Breast epithelium (tissue), 4 donors: ENCODE results near the gene RAD23B. TPM values are rescaled to one million over a fixed set of nuclear protein-coding genes. Genes with fewer than 3 reads are reported as not detected.

Experiments used
- DNase-seq, 2 donors: peaks; one replicate each; pipeline ENCODE4 v3.0.0-alpha.2; 2019; ENCODE audit warnings: low spot score in 2 of 2
- H3K27ac ChIP-seq, 2 donors: fragments of 200-600 bp; sonication (generic) in 1 of 2; one replicate each; pipeline ENCODE4 v1.5.1; 2016 to 2019; ENCODE audit warnings: mild to moderate bottlenecking in 1 of 2
- H3K27me3 ChIP-seq, 2 donors: fragments of 200-600 bp; sonication (generic) in 1 of 2; one replicate each; pipeline versions ENCODE4 v1.5.1 to v1.6.0; 2017 to 2019; ENCODE audit warnings: control low read depth in 1 of 2, mild to moderate bottlenecking in 1 of 2
- H3K36me3 ChIP-seq: fragments of 200-600 bp; one replicate; pipeline ENCODE4 v1.5.1; 2019
- H3K4me1 ChIP-seq, 2 donors: fragments of 200-600 bp; sonication (generic); one replicate each; pipeline ENCODE4 v1.5.1; 2016 to 2019; ENCODE audit warnings: control low read depth in 1 of 2
- H3K4me3 ChIP-seq, 3 donors: fragments of 200-600 bp; sonication (generic); 1 replicate in 2 of 3; 2 replicates in 1 of 3; pipeline ENCODE4 v1.5.1; 2016 to 2019; ENCODE audit warnings: mild to moderate bottlenecking in 3 of 3, moderate library complexity in 2 of 3
- H3K9me3 ChIP-seq, 2 donors: fragments of 200-600 bp; sonication (generic) in 1 of 2; one replicate each; pipeline ENCODE4 v1.5.1; 2016 to 2019; ENCODE audit warnings: control low read depth in 1 of 2
- POLR2A ChIP-seq: fragments of 450-650 bp; IDR thresholded peaks from one replicate; pipeline ENCODE4 v1.6.1; 2016; ENCODE audit warnings: antibody characterized with exemption, mild to moderate bottlenecking, moderate library complexity
- POLR2AphosphoS5 ChIP-seq, 3 donors: sonication (generic); formaldehyde crosslinking; IDR thresholded peaks; one replicate each; pipeline ENCODE4 v1.6.1; 2017; ENCODE audit warnings: antibody characterized with exemption in 3 of 3
- intact Hi-C: fragments of 100-400 bp; cut with DNase I; formaldehyde crosslinking; loops from one replicate; pipeline ENCODE4 v1.15.1; 2023; ENCODE audit warnings: low total_unique reads
- total RNA-seq, 3 donors: library from RNA; depleted of rRNA; stranded (reverse); fragments of >200 nt; gene quantifications; one replicate each; pipeline ENCODE4 v1.1.0, GENCODE V29; 2016
- TF ChIP-seq, protein P1 (sequence below), 3 donors: fragments of 450-650 bp; IDR thresholded peaks; one replicate each; pipeline ENCODE4 v1.5.1; 2016 to 2017; ENCODE audit warnings: antibody characterized with exemption in 3 of 3, mild to moderate bottlenecking in 3 of 3, moderate library complexity in 3 of 3

Gene RAD23B
- total RNA-seq, 3 donors from 2014 or later: 63.6 to 70.2 (median 68.1) TPM

DNA sequence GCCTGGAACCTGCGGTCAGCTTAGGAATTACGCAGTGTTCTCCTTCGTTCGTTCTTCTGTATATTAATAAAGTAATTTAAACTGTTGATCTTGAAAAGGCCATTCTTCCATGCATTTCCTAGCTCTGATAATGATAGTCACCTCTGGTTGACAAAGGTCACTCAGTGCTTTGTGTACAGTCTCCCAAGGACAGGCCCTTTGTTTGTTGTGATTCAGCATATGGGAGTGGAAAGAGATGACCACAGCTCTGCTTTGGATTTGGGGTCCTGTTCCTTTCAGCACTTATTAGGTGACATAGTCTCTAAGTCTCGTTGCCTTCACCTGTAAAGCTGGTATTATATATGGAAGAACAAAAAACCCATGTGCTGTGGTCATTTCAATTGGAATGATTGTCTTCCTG, 39.6 kb downstream of the RAD23B start:
- no peak overlapping the region for H3K4me3 ChIP-seq
- H3K4me1 ChIP-seq: no peaks in the 10 kb centered on the region
- no peaks in the 10 kb centered on the region for H3K27me3 ChIP-seq
- TF ChIP-seq POLR2A: no peak
- TF ChIP-seq, protein P1, sequence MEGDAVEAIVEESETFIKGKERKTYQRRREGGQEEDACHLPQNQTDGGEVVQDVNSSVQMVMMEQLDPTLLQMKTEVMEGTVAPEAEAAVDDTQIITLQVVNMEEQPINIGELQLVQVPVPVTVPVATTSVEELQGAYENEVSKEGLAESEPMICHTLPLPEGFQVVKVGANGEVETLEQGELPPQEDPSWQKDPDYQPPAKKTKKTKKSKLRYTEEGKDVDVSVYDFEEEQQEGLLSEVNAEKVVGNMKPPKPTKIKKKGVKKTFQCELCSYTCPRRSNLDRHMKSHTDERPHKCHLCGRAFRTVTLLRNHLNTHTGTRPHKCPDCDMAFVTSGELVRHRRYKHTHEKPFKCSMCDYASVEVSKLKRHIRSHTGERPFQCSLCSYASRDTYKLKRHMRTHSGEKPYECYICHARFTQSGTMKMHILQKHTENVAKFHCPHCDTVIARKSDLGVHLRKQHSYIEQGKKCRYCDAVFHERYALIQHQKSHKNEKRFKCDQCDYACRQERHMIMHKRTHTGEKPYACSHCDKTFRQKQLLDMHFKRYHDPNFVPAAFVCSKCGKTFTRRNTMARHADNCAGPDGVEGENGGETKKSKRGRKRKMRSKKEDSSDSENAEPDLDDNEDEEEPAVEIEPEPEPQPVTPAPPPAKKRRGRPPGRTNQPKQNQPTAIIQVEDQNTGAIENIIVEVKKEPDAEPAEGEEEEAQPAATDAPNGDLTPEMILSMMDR (IDR thresholded peaks at IDR 0.05): no peak
- TF ChIP-seq POLR2AphosphoS5 (IDR thresholded peaks at IDR 0.05): no peak
- no peak overlapping the region for H3K27ac ChIP-seq
- H3K36me3 ChIP-seq: no peaks in the 10 kb centered on the region
- intact Hi-C loops: no loop called here
- no peaks in the 10 kb centered on the region for H3K9me3 ChIP-seq
- no peak for DNase-seq

DNA sequence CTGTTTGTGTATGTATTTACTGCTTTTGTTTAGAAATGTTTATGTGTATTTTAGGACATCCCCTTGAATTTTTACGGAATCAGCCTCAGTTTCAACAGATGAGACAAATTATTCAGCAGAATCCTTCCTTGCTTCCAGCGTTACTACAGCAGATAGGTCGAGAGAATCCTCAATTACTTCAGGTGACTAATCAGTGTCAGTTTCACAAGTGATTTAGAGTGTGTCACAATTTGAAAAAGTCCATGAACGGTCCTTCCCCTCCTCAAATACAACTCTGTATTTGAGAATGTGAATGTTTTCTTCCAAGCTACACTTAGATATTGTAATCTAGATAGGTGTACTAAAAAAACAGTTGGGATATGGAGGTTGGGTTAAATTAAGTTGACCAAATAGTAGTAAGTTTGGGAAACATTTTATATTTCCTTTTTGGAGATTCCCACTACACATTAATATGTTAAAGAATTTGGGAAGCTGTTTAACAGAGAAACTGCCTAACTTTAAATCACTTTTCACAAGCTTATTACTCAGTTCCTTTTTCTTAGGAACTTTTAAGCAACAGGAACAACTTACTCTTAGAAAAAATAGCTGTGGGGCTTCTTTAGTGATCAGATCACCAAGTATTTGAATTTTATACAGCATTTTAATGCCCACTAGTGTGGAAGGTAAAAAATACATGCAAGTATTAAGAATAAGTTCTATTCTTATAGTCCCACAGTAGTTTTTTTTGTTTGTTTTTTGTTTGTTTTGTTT, 40.9 kb downstream of the RAD23B start:
- Histone ChIP-seq H3K4me1 (no peaks in the 10 kb centered on the region), H3K27ac (no peak overlapping the region), H3K36me3 (no peaks in the 10 kb centered on the region), H3K4me3 (no peak overlapping the region), H3K9me3 (no peaks in the 10 kb centered on the region), H3K27me3 (no peaks in the 10 kb centered on the region)
- TF ChIP-seq, protein P1 (IDR thresholded peaks at IDR 0.05): no peak
- no peak for TF ChIP-seq POLR2A
- TF ChIP-seq POLR2AphosphoS5 (IDR thresholded peaks at IDR 0.05): no peak
- intact Hi-C loops: no loop called here
- DNase-seq: no peak

DNA sequence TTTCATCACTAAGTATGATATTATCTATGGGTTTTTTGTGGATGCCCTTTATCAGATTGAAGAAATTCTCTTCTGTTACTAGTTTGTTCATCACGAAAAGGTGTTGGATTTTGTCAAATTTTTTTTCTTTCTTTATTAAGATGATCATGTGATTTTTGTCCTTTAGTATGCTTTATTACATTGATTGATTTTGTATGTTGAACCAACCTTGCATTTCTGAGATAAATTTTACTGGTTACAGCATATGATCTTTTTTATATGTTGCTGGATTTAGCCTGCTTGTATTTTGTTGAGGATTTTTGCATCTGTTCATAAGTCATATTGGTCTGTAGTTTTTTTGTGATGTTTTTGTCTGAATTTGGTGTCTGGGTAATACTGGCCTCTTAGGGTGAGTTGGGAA, 42.8 kb downstream of the RAD23B start:
- no peak overlapping the region for H3K4me3 ChIP-seq
- no peak overlapping the region for H3K27ac ChIP-seq
- TF ChIP-seq, protein P1 (IDR thresholded peaks at IDR 0.05): no peak
- TF ChIP-seq POLR2A: no peak
- no peak for TF ChIP-seq POLR2AphosphoS5 (IDR thresholded peaks at IDR 0.05)
- no peaks in the 10 kb centered on the region for H3K36me3 ChIP-seq
- intact Hi-C loops: no loop called here
- H3K27me3 ChIP-seq: no peaks in the 10 kb centered on the region
- no peaks in the 10 kb centered on the region for H3K4me1 ChIP-seq
- no peak for DNase-seq
- H3K9me3 ChIP-seq: no peaks in the 10 kb centered on the region

DNA sequence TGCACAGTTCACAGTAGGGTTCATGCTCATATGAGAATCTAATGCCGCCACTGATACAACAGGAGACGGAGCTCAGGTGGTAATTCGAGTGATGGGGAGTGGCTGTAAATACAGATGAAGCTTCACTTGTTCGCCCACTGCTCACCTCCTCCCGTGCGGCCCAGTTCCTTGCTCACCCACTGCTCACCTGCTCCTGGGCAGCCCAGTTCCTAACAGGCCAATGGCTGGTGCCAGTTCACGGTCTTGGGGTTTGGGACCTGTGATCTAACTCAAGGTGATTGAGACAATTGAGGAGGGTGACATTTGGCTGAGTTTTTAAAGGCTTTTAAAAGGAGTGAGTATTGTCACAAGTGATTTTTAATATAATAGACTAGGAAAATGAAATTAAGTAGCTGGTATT, 45.4 kb downstream of the RAD23B start:
- DNase-seq: no peak
- H3K27me3 ChIP-seq: no peaks in the 10 kb centered on the region
- no peak for TF ChIP-seq POLR2A
- TF ChIP-seq POLR2AphosphoS5 (IDR thresholded peaks at IDR 0.05): no peak
- TF ChIP-seq, protein P1 (IDR thresholded peaks at IDR 0.05): no peak
- H3K36me3 ChIP-seq: no peaks in the 10 kb centered on the region
- intact Hi-C loops: no loop called here
- H3K4me3 ChIP-seq: no peak overlapping the region
- no peaks in the 10 kb centered on the region for H3K9me3 ChIP-seq
- H3K27ac ChIP-seq: no peak overlapping the region
- H3K4me1 ChIP-seq: no peaks in the 10 kb centered on the region

DNA sequence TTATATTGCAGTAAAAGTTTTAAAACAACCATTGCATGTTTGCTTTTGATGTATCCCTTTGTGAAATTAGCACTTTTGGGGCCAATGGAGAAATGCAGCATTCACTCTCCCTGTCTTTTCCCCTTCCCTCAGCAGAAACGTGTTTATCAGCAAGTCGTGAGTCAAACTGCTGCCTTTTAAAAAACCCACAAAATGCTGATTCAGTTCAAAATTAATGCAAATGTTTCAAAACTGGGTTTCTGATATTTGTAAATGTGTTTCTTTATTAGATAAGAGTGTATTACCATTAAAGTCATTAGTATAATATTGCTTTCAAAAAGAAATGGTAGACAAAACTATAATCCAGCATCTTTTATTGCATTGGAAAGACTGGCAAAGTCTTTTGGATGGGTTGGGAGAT, 47.3 kb downstream of the RAD23B start:
- no peak overlapping the region for H3K4me3 ChIP-seq
- no peaks in the 10 kb centered on the region for H3K27me3 ChIP-seq
- H3K9me3 ChIP-seq: no peaks in the 10 kb centered on the region
- H3K36me3 ChIP-seq: no peaks in the 10 kb centered on the region
- intact Hi-C loops: loop anchor here (10.0 kb wide), 1 partner anchor 76 kb away; no protein-coding TSS in a partner anchor
- no peak overlapping the region for H3K27ac ChIP-seq
- DNase-seq: no peak
- H3K4me1 ChIP-seq: no peaks in the 10 kb centered on the region
- TF ChIP-seq POLR2A (no peak), POLR2AphosphoS5 (IDR thresholded peaks at IDR 0.05) (no peak)
- TF ChIP-seq, protein P1 (IDR thresholded peaks at IDR 0.05): no peak
